ACC112 (cell line): ENCODE results near the gene NPL.

Experiments used
- H2AFZ ChIP-seq: fragments of 200-600 bp; sonication (generic); one replicate; pipeline ENCODE4 v1.6.0; 2017; ENCODE audit warnings: antibody characterized with exemption, low read length; ENCODE audit not compliant: unreplicated experiment
- H3K27ac ChIP-seq: fragments of 200-600 bp; sonication (generic); 2 replicates; pipeline ENCODE4 v1.5.1; 2014; ENCODE audit warnings: low read depth, mild to moderate bottlenecking, antibody characterized with exemption, low read length, moderate library complexity
- H3K27me3 ChIP-seq: fragments of 200-600 bp; sonication (generic); 2 replicates; pipeline ENCODE4 v1.6.1; 2014; ENCODE audit warnings: mild to moderate bottlenecking, antibody characterized with exemption, low read length, moderate library complexity, mixed read lengths; ENCODE audit not compliant: insufficient read depth
- H3K36me3 ChIP-seq: fragments of 200-600 bp; sonication (generic); 2 replicates; pipeline ENCODE4 v1.6.1; 2016; ENCODE audit warnings: mild to moderate bottlenecking, antibody characterized with exemption, low read length, moderate library complexity, mixed read lengths; ENCODE audit not compliant: insufficient read depth
- H3K4me1 ChIP-seq: fragments of 200-600 bp; sonication (generic); one replicate; pipeline ENCODE4 v1.6.1; 2016; ENCODE audit warnings: low read length, mixed read lengths; ENCODE audit not compliant: insufficient read depth, unreplicated experiment, control insufficient read depth
- H3K4me3 ChIP-seq: fragments of 200-600 bp; sonication (generic); 2 replicates; pipeline ENCODE4 v1.5.1; 2014; ENCODE audit warnings: mild to moderate bottlenecking, low read depth, low read length
- H3K79me2 ChIP-seq: fragments of 200-600 bp; sonication (generic); one replicate; pipeline ENCODE4 v1.6.0; 2016; ENCODE audit warnings: low read length; ENCODE audit not compliant: control insufficient read depth, unreplicated experiment, insufficient read depth

NPL gene

GRCh38 chr1:182845894-182846293 is 56.3 kb downstream of the NPL start:
- H3K79me2 ChIP-seq, result peaks cover 98% of the 10 kb centered on the region
- peaks cover 21% of the 10 kb centered on the region for H3K4me1 ChIP-seq
- peaks cover 64% of the 10 kb centered on the region for H3K36me3 ChIP-seq
- no peak overlapping the region for H3K27ac ChIP-seq
- H3K27me3 ChIP-seq, result no peaks in the 10 kb centered on the region
- no peak overlapping the region for H2AFZ ChIP-seq
- no peak overlapping the region for H3K4me3 ChIP-seq

GRCh38 chr1:182847105-182847504 is 57.5 kb downstream of the NPL start:
- Histone ChIP-seq H3K27ac (no peak overlapping the region), H3K4me3 (no peak overlapping the region), H3K27me3 (no peaks in the 10 kb centered on the region), H2AFZ (no peak overlapping the region), H3K36me3 (peaks cover 76% of the 10 kb centered on the region), H3K79me2 (peaks cover 97% of the 10 kb centered on the region), H3K4me1 (peaks cover 11% of the 10 kb centered on the region)

- no peaks in the 10 kb centered on the region for H3K27me3 ChIP-seq
- H3K4me3 ChIP-seq, result no peak overlapping the region
- no peak overlapping the region for H3K27ac ChIP-seq
- H2AFZ ChIP-seq, result no peak overlapping the region
- peaks cover 93% of the 10 kb centered on the region for H3K79me2 ChIP-seq
- H3K4me1 ChIP-seq, result no peaks in the 10 kb centered on the region
- peaks cover 77% of the 10 kb centered on the region for H3K36me3 ChIP-seq
Observed at GRCh38 chr1:182848736-182849135, 59.2 kb downstream of the NPL start.

DNA sequence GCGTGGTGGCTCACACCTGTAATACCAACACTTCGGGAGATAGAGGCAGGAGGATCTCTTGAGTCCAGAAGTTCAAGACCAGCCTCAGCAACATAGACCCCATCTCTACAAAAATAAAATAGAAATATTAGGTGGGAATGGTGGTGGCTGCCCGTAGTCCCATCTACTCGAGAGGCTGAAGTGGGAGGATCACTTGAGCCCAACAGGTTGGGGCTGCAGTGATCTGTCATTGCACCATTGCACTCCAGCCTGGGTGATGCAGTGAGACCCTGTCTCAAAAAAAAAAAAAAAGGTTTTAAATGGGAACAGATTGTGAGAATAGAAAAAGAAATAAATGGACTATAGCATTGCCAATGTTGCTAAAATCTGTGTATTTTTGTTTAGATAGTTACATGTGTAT is 60.7 kb downstream of the NPL start:
- Histone ChIP-seq H2AFZ (no peak overlapping the region), H3K27me3 (no peaks in the 10 kb centered on the region), H3K36me3 (peaks cover 82% of the 10 kb centered on the region), H3K79me2 (peaks cover 89% of the 10 kb centered on the region), H3K27ac (no peak overlapping the region), H3K4me3 (no peak overlapping the region), H3K4me1 (no peaks in the 10 kb centered on the region)

DNA sequence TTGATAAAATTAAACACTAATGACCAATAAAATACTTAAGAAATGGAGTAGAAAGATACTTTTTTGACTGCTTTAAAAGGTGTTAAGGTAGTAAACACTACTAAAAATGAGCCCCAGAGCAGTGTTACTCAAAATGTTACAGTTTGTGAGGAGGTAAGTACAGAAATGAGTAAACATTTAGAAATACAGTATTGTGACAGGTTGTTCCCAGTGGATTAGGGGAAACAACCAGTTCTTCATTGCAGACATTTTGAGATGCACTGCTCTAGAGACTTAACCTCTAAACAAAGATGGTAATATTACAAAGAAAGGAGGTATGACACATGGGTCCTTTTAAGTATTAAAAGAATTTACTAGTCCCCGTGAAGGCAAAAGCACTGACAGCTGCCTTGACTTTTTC is 62.3 kb downstream of the NPL start:
- Histone ChIP-seq H3K4me3 (no peak overlapping the region), H3K79me2 (peaks cover 81% of the 10 kb centered on the region), H3K27ac (no peak overlapping the region), H3K36me3 (peaks cover 88% of the 10 kb centered on the region), H3K4me1 (no peaks in the 10 kb centered on the region), H3K27me3 (no peaks in the 10 kb centered on the region), H2AFZ (no peak overlapping the region)

DNA sequence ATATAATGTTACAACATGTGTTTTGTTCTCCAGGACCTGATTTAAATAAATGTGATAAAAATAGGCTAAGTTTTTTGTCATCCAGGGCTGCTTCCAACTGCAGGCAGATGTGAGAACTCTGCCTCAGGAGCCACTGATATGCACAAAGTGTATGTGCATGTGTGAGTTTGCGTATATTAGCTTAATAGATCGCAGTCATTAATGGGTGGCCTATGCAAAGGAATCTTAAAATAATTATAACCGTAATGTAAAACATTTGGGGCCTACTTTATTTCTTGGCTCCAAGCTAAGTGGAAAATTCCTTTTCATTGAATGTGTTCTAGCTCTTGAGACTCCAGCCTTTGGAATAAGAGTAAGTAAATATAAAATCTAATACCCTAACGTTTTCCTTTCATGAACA is 66.3 kb downstream of the NPL start:
- Histone ChIP-seq H3K27me3 (no peaks in the 10 kb centered on the region), H3K4me3 (no peak overlapping the region), H3K27ac (no peak overlapping the region), H3K79me2 (peaks cover 74% of the 10 kb centered on the region), H3K36me3 (peaks cover 92% of the 10 kb centered on the region), H3K4me1 (no peaks in the 10 kb centered on the region), H2AFZ (no peak overlapping the region)

DNA sequence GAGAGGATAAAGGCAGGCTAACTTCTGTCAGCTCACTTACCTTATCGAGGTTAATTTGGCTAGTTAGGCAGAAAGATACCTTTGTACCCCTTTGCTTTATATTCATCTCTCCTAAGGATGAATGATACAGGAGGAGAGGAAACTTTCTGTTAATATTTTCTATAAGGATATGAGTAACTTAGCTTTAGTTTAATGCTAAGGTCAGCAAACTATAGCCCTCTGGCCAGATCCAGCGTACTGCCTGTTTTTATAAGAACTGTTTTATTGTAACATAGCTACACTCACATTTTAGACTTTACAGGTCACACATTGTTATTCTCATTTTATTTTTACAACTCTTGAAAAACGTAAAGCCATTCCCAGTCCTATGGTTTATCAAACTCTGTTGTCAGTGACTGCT is 67.6 kb downstream of the NPL start:
- H3K27me3 ChIP-seq, result no peaks in the 10 kb centered on the region
- peaks cover 91% of the 10 kb centered on the region for H3K36me3 ChIP-seq
- peaks cover 69% of the 10 kb centered on the region for H3K79me2 ChIP-seq

DNA sequence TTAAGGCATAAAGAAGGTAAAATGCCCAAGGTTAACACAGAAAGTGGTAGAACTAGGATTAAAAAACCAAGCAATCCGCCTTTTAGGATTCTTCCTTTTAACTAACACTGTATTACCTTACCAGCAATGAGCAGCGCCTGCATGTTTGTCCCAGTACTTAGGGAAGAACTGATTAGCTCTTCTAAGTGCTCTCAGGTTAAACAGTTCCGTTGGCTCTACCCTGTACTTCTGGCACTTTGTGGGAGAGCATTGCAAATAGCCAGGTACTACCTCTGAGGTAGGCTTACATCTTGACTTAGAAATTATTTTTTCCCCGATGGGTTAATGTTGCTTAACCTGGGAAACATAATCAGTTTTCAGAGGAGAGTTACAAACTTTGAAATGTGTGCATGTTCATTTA is 71.1 kb downstream of the NPL start:
- Histone ChIP-seq H3K79me2 (peaks cover 64% of the 10 kb centered on the region), H3K4me1 (no peaks in the 10 kb centered on the region), H3K27ac (no peak overlapping the region)

More for the DNA sequence above, 67.6 kb downstream of the NPL start:
- Histone ChIP-seq H3K4me1 (no peaks in the 10 kb centered on the region), H3K4me3 (no peak overlapping the region), H3K27ac (no peak overlapping the region), H2AFZ (no peak overlapping the region)

GRCh38 chr1:182861994-182862393 is 72.4 kb downstream of the NPL start:
- Histone ChIP-seq H3K36me3 (peaks cover 94% of the 10 kb centered on the region), H3K4me1 (no peaks in the 10 kb centered on the region), H3K27ac (no peak overlapping the region), H2AFZ (no peak overlapping the region), H3K27me3 (no peaks in the 10 kb centered on the region), H3K4me3 (no peak overlapping the region), H3K79me2 (peaks cover 61% of the 10 kb centered on the region)

More for the DNA sequence above, 71.1 kb downstream of the NPL start:
- Histone ChIP-seq H2AFZ (no peak overlapping the region), H3K36me3 (peaks cover 92% of the 10 kb centered on the region), H3K4me3 (no peak overlapping the region), H3K27me3 (no peaks in the 10 kb centered on the region)

DNA sequence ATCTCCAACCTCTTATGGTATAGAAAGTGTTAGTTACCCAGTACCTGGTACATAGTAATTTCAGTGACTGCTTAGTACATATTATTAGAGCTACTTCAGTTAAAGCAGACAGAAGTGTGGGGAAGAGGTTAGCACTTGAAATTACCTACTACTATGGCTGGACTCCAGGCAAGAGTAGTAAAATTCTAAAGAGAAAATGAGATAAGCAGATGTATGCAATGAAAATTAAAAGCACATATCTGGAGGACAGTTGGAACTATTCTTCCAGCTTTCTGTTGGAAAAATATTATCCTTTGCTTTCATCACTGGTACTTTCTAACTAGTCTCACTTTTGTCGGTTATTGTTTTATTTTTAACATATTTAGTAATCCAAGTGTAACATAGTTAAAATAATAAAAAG is 73.3 kb downstream of the NPL start:
- Histone ChIP-seq H3K27ac (no peak overlapping the region), H3K4me3 (no peak overlapping the region), H3K4me1 (no peaks in the 10 kb centered on the region), H3K36me3 (peaks cover 94% of the 10 kb centered on the region), H3K79me2 (peaks cover 54% of the 10 kb centered on the region), H3K27me3 (no peaks in the 10 kb centered on the region), H2AFZ (no peak overlapping the region)

GRCh38 chr1:182863940-182864339 is 74.4 kb downstream of the NPL start:
- H3K36me3 ChIP-seq, result peaks cover 92% of the 10 kb centered on the region
- H3K4me3 ChIP-seq, result no peak overlapping the region
- no peak overlapping the region for H2AFZ ChIP-seq
- no peaks in the 10 kb centered on the region for H3K27me3 ChIP-seq
- no peaks in the 10 kb centered on the region for H3K4me1 ChIP-seq
- H3K79me2 ChIP-seq, result peaks cover 42% of the 10 kb centered on the region
- no peak overlapping the region for H3K27ac ChIP-seq
